Measurements from ENCODE around the gene COA3. TPM values are rescaled to one million over a fixed set of nuclear protein-coding genes. Genes with fewer than 3 reads are reported as not detected.

COA3 gene
- total RNA-seq, 4 donors from 2014 or later, result 39.9 to 82.7 (median 71.2) TPM

DNA sequence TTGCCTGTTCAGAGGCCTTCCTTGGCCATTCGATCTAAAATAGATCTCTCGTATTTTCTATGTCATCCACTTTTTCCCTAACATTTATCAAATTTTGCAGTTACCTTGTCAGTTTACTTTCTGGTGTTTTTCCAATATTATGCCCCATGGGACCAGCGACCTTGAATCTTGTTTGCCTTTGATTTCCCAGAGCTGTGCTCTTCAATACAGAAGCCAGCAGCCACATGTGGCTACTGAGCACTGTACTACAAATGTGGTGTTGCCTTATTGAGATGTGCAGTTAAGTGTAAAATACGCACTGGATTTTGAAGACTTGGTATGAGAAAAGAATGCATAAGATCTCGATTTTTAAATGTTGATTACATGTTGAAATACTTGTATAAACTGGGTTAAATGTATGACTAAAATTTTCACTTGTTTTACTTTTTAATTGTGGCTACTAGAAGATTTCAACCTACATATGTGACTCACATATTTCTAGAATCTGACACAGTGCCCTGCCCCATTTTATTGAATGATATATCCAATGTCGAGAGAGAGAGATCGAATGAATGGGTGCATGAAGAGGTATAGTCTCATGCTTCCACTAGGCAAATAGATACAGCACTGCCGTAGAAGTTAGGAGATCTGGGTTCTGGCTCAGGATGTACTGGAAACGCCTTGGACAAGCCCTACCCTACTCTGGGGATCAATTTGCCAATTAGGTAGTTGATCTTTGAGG lies 33.9 kb upstream of the COA3 start:
- peak; percentile 12 for ATAC-seq (ENCODE audit: low FRiP score)
- DNase-seq (ENCODE audit: low spot score), result no peak
- TF ChIP-seq, protein P1, sequence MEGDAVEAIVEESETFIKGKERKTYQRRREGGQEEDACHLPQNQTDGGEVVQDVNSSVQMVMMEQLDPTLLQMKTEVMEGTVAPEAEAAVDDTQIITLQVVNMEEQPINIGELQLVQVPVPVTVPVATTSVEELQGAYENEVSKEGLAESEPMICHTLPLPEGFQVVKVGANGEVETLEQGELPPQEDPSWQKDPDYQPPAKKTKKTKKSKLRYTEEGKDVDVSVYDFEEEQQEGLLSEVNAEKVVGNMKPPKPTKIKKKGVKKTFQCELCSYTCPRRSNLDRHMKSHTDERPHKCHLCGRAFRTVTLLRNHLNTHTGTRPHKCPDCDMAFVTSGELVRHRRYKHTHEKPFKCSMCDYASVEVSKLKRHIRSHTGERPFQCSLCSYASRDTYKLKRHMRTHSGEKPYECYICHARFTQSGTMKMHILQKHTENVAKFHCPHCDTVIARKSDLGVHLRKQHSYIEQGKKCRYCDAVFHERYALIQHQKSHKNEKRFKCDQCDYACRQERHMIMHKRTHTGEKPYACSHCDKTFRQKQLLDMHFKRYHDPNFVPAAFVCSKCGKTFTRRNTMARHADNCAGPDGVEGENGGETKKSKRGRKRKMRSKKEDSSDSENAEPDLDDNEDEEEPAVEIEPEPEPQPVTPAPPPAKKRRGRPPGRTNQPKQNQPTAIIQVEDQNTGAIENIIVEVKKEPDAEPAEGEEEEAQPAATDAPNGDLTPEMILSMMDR (IDR thresholded peaks at IDR 0.05), result no peak

DNA sequence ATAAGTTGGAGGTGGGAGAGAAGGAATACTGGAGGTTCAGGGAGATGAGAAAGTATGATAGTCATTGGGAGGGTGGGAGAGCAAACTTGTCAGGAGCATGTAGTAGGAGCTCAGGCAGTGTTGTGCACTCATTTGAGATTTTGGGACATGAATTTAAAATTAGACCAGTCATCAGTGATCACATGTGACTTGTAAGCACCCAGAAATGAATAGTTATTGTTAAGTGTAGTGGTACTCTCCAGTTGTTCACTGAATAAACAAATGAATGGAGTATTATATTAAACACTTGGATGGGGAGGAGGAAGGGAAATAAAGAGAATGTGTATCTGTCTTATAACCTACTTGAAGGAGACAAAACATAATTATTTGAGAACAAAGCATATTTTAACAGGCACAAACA lies 32.5 kb upstream of the COA3 start:
- TF ChIP-seq, protein P1 (IDR thresholded peaks at IDR 0.05), result no peak
- DNase-seq (ENCODE audit: low spot score) (no peak), ATAC-seq (ENCODE audit: low FRiP score) (no peak)

DNA sequence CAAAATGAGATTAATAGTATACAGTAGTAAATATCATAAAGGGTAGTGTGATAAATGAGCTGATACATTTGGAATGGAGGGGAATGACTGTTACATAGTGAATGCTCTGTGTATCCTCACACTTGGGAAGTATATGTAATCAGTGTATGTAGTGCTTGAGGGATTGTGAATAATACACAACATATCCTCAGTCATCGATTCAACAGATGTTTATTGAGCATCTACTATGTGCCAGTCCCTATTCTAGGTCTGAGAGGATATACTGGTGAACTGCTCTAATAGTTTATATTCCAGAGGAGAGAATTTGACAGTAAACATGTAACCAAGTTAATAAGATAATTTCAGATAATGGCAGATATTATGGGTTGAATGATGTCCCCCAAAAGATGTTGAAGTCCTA lies 29.0 kb upstream of the COA3 start:
- no peak for DNase-seq (ENCODE audit: low spot score)
- no peak for ATAC-seq (ENCODE audit: low FRiP score)
- TF ChIP-seq, protein P1 (IDR thresholded peaks at IDR 0.05), result no peak

DNA sequence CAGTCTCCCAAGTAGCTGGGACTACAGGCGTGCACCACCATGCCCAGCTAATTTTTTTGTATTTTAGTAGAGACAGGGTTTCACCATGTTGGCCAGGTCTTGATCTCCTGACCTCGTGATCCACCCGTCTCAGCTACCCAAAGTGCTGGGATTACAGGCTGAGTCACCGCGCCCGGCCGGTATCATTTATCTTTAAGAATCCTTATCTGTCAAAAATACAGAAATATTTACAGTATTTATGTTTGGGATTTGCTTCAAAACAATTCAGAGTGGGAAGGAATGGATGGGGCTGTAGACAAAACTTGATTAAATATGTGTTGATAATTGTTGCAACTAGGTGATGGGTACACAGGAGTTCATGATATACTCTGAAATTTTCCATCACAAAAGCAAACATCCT lies 22.7 kb upstream of the COA3 start:
- ATAC-seq (ENCODE audit: low FRiP score), result no peak
- DNase-seq (ENCODE audit: low spot score), result no peak
- TF ChIP-seq, protein P1 (IDR thresholded peaks at IDR 0.05), result no peak

DNA sequence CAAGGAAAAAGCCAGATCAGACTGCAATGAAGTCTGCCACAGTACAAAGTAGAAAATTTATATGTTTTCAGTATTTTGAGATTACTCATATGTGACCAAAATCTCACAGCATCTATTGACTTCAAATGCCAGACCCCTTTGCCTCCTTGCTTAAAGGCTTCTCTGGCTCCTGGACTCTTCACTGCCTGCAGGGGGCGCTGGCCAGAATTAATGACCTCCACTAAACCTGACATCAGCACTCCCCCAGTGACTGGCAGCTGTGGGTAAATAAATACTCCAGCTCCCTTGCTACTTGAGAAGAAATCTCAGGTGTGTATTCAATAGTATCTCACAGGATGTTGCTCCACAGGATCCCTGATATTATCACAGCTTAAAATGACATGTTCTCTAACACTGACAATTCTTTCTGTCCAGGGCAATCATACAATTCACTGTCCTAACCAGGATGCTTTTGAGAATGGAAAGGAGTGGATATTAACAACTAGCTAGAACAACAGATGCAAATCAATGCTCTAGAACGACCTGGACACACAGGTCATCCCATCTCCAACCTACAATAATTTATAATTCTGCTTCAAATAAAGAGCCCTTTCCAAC lies 21.5 kb upstream of the COA3 start:
- ATAC-seq (ENCODE audit: low FRiP score) (no peak), DNase-seq (ENCODE audit: low spot score) (no peak)
- TF ChIP-seq, protein P1 (IDR thresholded peaks at IDR 0.05), result no peak

DNA sequence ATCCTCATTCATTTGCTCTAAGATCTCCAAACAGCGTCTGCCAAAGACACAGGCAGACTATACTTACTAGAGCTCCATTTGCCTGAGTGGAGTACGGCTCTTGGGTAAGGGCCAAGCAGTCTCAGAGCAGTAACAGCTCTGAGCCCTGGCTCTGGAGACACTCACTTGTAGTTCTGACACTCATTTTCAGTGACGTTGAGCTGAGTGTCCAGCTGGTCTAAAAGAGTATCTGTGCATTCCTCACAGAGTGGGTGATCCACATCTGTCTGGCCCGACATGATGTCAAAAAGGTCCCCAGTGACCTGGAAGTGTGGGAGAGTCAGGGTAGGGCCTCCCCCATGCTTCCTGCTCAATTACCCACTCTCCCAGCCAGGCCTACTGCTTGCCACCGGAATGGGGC lies 19.9 kb upstream of the COA3 start:
- TF ChIP-seq, protein P1 (IDR thresholded peaks at IDR 0.05), result no peak
- DNase-seq (ENCODE audit: low spot score) (no peak), ATAC-seq (ENCODE audit: low FRiP score) (no peak)

DNA sequence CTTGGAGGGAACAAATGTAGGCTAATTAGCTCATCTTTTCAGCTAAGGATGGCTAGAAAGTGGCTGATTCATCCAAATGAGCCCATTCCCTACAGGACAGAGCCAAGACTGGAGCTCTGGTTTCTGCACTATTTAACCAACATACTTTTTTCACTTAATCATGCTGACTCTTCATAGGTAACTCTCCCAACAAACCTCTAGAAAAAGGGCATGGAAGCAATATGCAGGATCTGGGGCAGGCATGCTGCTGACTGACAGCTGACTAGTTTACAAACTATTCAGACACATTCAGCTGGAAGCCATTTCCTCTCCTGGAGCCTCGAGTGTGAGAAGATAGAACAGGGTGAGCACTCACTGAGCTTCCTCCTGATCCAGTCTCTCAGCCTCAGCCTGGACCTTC lies 19.4 kb upstream of the COA3 start:
- ATAC-seq (ENCODE audit: low FRiP score), result no peak
- no peak for DNase-seq (ENCODE audit: low spot score)
- TF ChIP-seq, protein P1 (IDR thresholded peaks at IDR 0.05), result no peak
